Suppressor macrophage treated with lipopolysaccharide for 4 hours (primary cell): ENCODE results near the gene RAB21.

Experiments
- DNase-seq: peaks from one replicate; pipeline ENCODE4 v3.0.0-alpha.2; 2020

RAB21 gene, protein sequence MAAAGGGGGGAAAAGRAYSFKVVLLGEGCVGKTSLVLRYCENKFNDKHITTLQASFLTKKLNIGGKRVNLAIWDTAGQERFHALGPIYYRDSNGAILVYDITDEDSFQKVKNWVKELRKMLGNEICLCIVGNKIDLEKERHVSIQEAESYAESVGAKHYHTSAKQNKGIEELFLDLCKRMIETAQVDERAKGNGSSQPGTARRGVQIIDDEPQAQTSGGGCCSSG

DNA sequence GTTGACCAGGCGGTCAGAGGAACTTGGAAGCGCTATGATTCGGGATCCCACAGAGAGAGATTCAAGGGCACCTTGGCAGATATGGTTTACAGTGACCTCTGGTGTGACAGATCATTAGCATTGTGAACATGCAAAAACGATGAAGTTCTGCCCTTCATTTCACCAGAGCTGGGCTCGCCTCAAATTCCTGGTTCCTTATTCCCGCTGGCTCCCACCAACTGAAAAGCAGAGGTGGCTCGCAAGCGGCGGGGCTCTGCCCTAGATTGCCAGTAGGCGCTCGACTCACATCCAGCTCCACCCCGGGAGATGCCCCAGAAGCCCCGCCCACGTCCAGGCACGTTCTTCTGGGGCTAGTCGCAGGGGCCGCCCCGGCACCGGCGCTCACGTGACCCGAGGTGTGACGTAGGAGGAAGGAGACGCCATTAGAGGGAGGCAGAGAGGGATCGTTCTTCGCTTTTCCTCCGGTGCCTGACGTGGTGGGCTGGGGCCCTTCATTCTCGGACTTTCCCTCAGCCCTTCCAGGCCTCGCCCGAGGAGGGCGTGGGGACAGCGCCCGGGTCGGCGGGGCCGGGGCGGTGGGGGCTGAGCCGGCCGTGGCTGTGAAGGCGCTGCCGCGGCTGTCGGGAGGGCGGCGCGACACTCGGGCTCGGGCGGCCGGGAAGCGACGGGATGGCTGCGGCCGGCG is at the start of gene RAB21:
Gene RAB21 (plus strand): TSS at position 403 of the 685 bp plus-strand sequence. CDS start 267 bp downstream, at position 670.
- peak; percentile 100 for DNase-seq

DNA sequence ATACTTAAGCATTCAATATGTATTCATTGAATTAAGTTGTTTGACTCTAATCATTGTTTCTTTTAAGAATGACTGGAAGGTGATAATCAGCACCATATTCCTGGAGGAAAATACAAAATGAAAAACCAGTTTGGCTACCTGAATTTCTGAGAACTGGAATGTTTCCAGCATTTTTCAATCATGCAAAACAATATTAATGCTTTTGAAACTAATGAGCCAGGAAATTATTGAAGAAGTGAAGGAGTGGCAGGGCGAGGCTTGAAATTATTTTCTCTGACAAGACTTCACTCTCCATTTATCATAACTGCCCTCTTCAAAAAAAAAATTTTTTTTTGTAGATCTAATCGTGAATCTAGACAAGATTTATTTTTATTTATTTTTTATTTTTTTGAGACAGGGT is 49.7 kb upstream of the RAB21 start:
- no peak for DNase-seq

DNA sequence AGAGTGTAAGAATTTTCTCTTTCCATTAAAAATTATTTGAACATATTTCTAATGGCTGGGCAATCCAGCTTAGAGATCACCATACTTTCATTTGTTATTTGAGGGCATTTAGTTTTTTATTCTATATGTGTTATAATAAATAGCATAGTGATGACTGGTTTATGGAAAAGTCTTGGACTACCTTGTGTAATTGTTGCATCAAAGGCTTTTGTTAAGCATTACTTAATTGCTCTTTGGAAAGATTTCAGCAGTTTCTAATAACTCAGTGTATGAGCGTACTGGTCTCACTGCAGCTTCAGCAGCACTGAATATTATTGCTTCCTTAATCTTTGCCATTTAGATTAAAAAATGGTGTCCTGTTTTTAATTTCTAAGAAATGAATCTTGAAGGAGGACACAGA is 46.0 kb upstream of the RAB21 start:
- no peak for DNase-seq

DNA sequence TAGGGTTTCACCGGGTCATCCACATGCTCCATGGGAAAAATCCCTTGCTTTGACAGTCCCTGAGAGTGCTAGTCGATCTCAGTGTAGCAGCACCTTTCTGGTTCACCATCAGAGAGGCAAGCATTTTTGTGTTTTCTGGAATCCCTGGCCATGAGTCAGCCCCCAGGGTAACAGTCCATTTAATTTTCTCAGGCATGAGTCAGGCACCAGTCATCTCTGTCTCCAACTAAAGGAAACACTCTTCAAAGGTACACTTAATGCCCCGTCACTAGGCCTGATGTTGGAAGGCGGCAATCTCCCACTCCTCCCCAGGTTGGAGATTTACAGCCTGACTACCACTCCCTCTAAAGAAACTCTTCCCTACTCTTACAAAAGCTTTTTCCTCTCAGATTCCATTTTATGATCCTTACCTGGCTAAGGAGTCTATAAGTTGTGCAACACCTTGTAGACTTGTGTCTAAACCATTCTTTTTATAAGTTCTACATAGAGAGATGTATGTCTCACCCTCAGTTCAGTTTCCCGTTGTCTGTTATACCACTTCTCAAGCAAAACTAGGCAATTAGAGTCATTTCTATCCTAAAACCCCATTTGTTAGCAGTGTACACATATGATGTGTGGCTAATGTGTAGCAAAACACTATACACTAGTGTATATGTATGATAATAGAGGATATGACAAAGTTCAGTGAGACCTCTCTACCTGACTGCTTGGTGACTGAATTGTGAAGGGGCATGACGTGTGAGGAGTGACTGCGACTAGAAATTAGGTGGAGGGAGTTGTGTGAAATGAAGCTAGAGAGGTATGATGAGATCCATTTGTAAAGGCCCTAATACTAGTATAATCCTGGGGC is 44.2 kb upstream of the RAB21 start:
- no peak for DNase-seq

DNA sequence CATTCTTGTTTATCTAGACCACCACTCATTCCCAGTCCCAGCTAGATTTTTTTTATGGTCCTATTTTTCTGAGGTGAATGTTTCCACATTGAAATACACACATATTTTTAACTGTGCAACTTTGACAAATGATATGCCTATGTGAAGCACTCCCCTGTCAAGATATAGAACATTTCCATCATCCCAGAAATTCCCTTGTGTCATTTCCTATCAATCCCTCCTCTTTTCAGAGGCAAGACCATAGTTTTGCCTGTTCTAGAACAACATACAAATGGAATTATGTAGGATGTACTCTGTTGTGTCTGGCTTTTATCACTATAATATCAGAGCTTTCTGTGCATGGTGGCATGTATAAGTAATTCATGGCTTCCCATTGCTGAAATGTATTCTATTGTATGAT is 36.1 kb upstream of the RAB21 start:
- no peak for DNase-seq

DNA sequence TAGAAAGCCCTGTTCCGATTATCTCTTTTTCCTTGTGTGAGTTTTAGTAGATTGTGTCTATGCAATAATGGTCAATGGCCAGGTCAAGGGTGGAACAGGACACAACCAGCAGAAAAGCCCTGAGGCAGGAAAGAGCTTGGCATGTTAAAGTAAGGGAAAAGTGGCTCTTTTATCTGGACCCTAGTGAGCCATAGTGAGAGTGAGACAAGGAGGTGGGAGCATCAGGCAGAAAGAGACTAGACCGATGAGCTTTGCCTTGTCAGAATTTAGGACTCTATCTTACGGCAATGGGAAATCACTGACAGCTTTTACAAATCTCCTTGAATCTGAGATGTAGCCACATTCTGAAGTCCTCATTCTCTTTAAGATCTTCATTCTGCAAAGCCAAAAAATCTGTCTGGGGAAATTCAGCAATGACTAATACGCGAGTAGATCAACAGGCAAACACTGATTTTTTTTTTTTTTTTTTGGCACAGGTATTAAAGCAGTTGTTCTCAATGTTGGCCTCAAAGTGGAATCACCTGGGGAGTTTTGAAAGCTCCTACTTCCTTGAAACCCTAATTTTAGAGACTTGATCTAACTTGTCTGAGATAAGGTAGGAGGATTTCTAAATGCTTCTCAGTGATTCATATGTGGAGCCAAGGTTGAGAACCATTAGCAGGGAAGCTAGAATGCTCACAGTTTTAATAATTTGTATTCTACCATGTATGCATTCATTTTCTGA is 34.9 kb upstream of the RAB21 start:
- no peak for DNase-seq

DNA sequence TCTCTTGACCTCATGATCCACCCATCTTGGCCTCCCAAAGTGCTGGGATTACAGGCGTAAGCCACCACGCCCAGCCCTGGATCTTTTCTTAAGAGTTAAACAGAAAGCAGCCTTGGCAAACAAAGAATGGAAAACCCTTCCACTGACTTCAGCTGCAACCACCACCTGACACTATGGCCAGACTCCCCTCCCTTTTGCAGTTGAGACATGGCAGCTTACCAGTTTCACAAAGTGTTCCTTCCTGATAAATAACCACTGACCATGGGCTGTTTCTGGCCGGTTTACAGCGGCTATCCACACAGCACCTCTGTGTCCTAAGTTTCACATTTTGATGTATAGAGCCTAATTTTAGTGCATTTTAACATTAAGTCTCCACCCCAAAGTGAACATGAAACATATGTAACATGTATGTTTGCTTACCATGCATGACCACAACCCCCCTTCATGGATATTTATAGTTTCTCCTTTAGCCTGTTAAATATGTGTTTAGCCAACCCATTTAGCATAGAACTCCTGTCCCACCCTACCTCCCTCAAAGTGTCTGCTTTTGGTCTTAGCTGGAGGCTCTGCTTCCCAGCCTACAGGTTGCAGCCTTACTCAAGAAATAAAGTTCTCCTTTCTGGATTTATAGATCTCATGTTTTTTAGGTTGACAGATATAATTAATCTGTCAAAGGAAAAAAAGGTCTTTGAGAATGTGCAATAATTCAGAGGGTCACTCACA is 32.7 kb upstream of the RAB21 start:
- no peak for DNase-seq

DNA sequence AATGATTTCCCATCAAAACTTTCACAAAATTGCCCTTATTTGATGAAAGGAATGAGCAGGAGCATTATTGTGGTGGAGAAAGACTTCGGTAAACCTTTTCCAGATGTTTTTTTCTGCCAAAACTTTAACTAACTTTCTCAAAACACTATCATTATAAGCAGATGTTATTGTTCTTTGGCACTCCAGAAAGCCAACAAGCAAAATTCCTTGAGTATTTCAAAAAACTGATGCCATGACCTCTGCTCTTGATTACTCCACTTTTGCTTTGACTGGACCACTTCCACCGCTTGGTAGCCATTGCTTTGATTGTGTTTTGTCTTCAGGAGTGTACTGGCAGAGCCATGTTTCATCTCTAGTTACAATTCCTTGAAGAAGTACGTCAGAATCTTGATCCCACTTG is 29.7 kb upstream of the RAB21 start:
- no peak for DNase-seq

DNA sequence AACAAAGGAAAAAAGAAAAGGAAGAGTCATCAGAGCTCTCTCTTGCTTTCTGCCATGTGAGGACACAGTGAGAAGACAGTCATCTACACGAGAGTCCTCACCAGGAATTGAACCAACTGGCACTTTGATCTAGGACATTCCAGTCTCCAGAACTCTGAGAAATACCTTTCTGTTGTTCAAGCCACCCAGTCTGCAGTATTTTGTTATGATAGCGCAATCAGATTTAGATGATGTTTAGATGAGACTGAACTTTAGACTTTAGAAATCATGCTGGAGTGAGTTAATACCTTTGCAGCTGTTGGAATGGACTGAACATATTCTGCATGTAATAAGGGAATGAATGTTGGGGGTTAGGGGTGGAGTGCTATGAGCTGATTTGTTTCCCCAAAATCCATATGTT is 28.1 kb upstream of the RAB21 start:
- DNase-seq = no peak

DNA sequence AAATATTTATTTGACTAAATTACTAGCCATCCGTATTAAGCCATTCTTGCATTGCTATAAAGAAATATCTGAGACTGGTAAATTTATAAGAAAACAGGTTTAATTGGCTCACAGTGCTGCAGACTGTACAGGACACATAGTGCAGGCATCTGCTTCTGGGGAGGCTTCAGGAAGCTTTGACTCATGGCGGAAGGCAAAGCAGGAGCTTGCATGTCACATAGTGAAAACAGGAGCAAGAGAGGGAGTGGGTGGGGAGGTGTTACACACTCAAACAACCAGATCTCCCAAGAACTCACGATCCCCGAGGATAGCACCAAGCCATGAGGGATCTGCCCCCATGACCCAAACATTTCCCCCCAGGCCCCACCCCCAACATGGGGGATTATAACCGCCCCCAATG is 26.7 kb upstream of the RAB21 start:
- no peak for DNase-seq

DNA sequence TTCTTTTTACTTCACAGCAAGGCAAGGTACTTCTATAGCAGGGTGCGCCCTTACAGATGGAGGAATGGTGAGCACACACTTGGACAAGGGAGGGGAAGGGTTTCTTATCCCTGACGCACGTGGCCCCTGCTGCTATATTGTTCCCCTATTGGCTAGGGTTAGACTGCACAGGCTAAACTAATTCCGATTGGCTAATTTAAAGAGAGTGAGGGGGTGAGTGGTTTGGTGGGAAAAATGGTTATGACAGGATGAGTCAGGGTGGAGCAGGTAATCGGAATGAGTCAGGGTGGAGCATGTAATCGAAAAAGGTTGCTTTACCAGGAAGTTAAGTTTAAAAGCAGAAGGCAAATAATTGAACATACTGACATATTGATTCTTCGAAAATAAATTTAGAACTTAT is 23.7 kb upstream of the RAB21 start:
- no peak for DNase-seq

DNA sequence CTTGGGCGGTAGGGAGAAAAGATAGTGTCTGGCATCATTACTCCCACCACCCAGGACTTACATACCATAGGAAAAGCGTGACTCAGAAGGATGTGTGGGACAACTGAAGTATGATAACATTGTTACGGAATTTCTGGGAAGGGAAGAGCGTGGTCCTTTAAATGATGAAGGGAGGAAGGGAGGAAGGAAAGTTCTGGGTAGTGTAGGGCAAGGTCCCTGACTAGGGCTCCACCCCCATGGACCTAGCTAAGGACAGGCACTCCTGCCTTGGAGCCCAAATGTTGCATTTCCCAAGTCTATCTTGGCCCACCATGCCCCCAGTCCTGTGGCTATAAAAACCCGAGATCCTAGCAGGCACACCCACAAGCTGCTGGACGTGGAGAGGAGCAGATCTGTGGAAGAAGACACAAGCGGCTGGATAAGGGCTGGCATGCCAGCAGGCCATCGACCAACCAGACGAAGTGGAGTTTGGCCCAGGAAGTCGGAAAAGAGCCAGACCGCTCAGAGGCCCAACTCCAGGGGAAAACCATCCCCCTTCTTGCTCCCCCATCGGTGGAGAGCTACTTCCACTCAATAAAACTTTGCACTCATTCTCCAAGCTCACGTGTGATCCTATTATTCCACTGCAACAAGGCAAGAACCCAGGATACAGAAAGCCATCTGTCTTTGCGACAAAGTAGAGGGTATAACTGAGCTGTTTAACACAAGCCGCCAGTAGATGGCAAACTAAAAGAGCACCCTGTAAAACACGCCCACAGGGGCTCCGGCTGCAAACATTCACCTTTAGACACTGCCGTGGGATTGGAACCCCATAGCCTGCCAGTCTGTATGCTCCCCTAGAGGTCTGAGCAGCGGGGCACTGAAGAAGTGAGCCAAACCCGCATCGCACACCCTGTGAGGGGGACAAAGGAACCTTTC is 23.0 kb upstream of the RAB21 start:
- DNase-seq = no peak

DNA sequence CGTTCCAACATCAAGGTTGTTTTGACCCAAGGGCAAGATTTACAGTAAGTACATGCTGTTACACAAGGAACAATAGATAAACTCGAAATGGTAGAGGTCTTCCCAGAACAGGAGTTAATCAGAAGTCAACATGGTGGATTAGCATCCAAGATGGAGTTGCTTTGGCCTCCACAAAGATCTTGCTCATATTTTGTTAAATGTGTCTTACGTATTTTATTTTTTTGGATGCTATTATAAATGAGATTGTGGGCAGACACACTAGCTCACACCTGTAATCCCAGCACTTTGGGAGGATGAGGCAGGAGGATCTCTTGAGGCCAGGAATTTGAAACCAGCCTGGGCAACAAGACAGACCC is 22.3 kb upstream of the RAB21 start:
- no peak for DNase-seq

DNA sequence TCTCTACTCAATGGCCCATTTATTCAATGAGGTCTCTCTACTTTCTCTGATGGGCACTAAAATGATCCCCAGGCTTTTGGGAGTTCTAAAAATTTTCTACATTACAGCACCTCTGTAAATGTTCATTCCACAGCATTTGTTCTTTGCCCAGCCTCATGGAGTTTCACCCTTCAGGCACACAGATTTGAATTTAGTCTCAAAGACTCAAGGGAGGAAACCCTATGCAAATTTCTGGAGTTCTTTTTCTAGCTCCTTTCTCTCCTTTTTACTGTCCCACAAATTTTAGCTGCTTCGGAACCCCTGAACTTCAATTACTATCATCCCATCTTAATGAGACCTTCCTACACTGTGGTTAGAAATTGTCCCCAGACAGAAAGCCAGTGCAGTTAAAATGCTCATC is 17.5 kb upstream of the RAB21 start:
- DNase-seq = no peak

DNA sequence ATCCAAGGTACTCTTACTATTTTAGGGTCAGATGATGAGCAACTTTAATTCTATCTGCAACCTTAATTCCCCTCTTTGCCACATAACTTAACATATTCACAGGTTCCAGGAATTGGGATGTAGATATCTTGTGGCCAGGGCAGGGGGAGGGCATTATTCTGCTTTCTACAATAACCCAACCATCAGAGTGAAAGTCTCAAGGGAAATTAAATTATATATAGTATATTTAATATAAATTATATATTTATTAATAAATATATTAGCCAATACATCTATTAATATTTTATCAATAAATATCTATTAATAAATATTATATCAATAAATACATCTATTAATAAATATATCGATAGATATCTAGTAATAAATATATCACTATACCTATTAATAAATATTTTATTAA is 11.7 kb upstream of the RAB21 start:
- DNase-seq = no peak

DNA sequence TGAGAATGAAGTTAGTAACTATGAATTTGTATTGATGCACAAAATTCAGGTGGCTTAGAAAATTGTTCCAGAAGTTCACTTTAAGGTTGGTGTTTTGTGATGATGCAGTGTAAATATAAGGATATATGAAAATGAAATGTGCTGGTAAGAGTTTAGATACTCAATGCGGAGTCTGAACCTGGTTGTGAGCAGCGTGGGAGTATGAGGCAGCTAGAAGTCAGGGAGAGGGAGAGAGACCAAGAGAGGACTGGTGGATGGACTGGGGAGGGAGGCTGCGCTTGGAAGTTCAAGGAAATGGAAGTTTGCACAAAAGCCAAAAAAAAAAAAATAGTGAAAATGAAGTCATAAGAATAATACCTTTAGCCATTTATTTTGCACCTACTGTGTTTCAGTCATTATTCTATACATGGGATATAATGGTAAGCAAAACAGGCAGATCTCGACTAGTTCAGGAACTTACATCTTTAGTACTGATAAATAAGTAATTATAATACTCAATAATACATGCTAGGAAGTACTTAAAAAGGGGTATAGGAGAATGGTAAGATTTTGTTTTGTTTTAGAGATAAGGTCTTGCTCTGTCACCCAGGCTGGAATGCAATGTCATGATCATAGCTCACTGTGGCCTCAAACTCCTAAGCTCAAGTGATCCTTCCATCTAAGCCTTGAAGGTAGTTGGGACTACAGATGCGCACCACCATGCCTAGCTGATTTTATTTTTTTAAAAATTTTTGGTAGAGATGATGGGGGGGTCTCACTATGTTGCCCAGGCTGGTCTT is 10.0 kb upstream of the RAB21 start:
- no peak for DNase-seq

DNA sequence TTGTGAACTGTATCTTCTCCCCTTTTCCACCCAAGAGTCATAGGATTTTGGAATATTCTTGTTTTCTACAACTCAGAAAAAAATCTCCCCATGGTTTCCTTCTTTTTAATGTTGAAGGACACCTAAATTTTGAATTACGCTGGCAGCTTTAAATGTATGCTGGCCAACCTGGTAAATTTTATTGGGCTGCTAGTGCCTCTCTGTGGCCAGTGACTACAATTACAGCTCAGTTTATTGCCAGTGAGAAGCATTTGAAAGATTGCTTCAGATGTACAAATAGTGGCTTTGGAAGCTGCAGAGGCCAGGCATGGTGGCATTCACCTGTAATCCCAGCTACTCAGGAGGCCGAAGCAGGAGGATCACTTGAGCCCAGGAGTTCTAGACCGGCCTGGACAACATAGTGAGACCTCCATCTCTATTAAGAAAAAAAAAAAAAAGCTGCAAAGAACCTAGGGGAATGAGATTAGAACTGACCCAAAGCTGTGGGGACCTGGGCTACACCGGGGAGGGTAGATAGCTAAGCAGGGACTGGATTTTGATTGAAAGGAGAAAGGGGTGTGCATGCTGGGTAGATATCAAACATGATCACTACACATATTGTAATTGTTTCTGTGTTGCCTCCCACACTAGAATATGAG is 7.6 kb upstream of the RAB21 start:
- DNase-seq = peak; percentile 69

DNA sequence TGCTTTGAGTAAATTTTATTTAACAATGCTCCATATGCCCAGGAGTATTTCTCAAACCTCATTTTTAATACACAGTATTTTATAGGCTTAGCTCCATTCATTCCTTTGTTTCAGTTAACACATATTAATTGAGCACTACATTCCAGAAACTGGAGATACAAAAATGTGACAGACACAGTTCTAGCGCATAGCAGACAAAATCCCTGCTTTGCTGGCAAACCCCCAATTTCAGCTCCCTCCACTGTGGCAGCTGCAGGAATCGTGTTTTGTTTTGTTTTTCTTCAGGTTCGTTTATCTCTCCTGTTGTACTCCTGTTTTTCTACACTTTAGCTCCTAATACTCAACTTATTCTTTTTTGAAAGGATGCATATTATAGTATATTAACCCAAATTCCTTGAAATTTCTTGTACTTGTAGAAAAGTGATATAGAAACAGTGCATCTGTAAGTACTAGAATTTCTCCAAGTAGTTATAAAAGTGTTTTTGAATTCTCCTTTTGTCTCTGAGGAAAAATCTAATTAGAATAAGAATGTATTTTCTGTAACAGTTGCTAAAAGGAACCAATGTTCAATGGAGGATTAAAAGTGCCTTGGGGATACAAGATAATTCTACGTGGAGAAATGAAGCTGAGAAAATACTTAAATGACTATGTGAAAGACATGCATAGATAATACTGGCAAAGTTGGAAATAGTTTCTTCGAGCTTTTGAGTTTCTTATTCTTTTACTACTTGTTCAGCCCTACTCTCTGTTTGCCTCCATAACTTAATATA is 6.4 kb upstream of the RAB21 start:
- DNase-seq = no peak

DNA sequence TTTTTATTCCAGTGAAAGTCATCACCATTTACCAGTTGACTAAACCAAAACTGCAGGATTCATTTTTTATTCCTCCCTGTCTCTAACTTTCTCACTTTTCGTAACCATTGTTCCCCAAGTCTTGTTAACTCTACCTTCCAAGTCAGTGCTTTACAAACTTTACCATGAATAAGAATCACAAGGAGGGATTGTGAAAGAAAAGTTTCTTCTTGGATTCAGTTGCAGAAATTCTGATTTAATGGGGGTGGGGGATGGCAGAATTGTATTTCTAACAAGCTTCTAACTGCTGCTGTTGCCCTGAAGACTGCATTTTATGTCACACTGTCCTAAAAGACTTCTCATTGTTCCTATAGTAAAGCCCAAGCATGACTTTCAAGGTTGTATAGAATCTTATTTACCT is 5.0 kb upstream of the RAB21 start:
- DNase-seq = peak; percentile 40
